HG03060 (cell line): ENCODE measurements around the gene STRBP.
"Not testable (repeated sequence)": the region's sequence is repeated elsewhere in the genome, so short reads cannot be mapped to it uniquely, and the experiment has no call there.

Experiments used
- ATAC-seq: cut with Tn5 transposase; IDR thresholded peaks from one replicate; pipeline ENCODE4 v1.9.1; 2021; ENCODE audit warnings: low read depth, moderate number of reproducible peaks; ENCODE audit not compliant: unreplicated experiment

The STRBP gene

DNA sequence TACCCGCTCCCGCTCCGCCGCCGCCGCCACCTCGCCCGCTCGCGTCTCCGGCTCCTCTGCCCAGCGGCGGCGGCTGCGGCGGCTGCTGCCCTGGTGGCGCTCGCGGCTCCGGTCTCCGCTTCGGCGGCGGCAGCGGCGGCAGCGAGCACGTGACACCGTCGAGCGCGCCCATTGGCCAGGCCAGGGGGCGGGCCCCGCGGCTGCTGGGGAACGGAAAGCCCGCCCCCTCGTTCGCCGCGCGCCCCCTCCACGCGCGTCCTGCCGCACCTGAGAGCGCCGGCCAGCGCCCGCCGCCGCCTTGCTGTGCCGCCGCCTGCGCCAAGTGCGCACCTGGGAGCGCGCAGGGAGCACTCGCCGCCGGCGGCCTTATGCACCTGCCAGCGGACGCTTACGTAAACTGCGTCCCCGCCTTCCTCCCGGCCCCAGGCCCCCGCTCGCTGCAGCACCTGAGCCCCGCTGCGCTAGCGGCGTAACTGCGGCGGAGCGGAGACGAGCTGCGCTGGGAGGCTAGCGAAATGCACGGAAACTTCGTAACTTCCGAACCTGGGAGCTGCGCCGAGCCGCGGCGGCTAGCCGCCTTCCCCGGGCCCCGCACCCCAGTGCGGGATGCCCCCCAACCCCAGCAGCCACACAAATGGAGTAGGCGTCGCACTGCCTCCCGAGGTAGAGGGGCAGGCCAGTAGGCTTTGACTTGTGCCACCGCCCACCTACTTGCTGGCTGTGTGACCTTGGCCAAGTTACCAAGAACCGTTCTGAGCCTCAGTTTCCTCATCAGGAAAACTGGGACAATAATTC is at the start of gene STRBP:
Gene STRBP (minus strand): TSS at position 122 of the 795 bp plus-strand sequence. CDS start 84,452 bp downstream, outside the sequence.
- peak; percentile 79 for ATAC-seq

DNA sequence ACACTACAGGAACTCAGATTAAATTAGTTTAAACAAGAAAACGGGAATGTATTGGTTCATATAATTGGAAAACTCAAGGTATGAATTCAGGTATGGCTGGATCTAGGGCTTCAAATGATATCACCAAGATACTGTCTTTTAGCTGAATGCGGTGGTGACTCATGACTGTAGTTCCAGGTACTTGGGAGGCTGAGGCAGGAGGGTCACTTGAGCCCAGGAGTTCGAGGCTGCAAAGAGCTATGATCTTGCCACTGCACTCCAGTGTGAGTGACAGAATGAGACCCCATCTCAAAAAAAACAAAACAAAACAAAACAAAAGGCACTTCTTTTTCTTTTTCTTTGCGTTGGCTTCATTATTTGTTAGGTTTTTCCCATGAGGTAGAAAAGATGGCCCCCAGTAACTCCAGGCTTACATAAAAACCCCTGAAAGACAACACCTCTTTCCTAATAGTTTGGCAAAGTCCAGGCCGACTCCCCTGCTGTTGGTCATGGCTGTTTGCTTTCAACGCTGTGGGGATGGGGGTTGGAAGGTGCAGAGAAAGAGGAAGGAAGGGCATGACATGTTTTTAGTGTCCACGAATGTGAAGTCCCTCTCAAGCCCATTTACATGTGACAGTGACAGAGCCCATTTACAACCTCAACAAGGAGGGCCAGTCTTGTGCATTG is 47.8 kb upstream of the STRBP start:
- no peak for ATAC-seq

DNA sequence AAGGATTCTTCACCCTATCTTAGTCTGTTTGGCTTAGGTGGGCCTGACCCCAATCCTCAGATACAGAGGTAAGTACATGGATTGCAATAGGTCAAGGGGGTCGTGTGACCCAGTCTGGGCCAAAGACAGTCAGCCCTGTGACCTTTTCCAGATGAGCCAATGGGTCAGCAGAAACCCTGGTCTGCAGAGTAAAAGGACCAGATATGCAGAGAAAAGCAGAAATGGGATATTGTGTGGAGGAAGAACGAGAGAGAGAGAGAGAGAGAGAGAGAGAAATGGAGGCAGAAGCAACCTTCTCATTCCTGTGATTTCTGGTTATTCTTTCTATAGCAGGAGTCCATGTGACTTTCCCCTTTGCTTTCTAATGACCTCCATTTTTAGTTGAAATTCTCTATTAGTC is 47.2 kb upstream of the STRBP start:
- no peak for ATAC-seq

DNA sequence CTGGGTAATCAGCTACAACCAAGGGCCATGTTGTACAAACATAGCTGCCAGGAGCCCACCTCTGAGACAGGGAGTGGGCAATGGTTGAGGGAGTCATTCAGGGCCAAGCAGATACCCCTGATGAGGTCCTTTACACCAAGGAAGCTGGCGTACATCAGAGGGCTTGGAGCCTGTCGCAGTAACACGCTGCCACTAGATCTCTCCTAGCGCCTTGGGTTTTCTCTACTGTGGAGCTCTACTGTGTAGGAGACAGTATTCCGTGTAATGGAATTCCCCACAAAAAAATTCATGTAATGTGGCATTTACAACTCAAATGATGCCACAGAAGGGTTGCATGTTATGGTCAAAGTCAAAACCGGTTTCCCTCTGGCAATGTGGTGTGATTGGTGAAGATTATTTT is 46.2 kb upstream of the STRBP start:
- ATAC-seq = no peak

DNA sequence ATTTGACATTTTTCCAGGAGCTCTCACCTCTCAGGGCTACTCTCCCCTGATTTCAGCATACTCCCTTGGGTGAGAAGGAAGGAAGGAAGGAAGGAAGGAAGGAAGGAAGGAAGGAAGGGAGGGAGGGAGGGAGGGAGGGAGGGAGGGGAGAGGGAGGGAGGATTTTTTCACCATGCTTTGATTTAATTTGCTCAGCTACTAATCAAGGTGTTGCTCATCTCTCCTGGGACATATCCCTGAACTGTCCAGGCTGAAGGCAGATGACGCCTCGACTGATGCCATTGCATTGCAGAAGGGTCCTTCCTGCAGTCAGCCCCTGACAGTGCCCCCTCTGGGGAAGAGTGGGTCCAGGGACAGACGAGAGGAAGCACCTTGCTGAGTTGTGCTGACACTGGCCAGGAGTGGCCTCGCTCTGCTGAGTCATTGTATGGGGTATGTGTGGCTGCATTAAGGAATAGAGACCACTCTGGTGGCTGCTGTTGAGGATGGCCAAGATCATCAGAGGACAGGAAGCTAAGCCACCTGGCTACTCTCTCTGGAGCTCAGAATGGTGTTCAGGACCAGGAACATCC is 44.0 kb upstream of the STRBP start:
- no peak for ATAC-seq

DNA sequence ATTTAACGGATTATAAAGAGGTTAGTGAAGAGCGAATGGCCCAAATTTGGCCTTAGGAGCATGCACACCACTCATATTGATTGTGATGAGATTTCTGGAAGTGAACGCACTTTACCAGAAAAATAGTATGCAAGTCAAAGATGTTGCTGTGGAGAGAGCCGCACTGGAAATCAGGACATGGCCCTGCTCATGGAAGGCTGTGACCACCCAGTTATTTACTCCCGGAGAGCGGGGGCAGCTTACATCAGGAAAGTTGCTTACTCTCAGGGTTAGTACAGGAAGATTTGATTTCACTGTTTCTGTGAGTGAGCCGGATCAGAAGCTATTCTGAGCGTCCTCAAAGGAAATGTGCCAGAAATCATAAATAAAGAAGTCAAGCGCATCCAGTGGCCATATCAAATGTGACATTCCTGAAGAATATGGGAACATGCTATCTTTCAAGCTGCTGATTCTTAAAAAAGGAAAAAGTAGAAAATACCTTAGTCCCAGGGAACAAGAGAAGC is 42.9 kb upstream of the STRBP start:
- ATAC-seq = no peak

DNA sequence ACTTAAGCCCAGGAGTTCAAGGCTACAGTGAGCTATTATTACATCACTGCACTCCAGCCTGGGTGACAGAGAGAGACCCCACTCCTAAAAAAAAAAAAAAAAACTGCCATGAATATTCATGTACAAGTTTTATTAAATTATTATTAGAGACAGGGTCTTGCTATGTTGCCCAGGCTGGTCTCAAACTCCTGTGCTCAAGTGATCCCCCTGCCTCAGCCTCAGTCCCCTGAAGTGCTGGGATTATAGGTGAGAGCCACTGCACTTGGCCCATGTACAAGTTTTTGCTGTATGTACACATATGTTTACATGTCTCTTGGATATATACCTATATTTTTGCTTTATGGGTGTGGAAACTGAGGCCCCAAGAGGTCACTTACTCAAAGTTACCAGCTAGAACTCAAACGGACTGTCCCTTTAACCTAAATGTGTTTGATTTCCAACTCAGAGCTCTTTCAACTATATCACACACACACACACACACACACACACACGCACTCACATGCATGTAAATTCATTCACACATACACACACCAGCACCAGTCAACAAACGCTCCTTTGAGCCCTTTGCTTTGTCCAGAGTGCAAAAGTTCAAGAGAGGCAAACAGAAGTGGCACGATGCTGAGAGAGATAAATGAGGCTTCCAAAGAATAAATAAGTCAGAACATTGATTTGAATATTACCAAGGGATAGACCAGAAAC is 42.3 kb upstream of the STRBP start:
- ATAC-seq = no peak

DNA sequence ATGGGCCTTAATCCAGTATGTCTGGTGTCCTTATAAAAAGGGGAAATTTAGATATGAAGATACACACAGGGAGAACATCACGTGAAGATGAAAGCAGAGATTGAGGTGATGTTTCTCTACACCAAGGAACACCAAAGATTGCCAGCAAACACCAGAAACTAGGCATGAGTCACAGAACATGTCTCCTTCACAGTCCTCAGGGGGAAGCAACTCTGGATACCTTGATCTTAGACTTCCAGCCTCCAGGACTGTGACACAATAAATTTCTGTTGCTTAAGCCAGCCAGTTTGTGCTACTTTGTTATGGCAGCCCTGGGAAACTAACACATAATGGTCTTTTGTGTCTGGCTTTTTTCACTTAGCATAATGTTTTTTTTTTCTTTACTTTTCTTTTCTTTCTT is 41.2 kb upstream of the STRBP start:
- no peak for ATAC-seq

DNA sequence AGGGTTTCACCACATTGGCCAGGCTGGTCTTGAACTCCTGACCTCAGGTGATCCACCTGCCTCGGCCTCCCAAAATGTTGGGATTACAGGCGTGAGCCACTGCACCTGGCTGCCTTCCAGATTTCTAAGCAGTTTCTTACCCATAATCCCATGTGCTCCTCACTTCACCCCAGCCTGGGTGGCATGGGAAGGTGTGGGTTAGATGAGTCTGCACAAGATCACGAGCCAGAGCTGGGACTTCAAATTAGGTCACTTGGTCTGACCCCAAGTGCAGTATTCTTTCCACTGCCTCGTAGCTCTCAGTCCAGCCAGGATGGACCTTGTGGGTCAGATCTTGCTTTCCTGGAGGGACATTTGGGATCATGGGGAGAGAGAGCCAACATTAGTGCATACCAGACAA is 37.5 kb upstream of the STRBP start:
- ATAC-seq = no peak

DNA sequence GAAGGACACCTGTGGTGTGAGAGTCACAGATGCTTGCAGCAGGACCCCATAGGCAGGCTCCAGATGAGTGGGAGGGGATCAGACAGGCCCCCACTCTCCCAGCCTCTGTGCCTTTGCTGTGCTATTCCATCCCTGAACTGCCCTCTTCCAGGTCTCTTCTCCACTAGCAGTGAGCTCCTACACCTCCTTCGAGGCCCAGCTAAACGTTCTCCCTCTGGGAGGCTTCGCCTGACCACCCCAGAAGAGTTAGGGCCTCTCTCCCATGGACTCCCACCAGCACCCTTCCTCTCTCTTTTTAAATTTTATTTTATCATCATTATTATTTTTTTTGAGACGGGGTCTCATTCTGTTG is 35.9 kb upstream of the STRBP start:
- ATAC-seq = no peak

DNA sequence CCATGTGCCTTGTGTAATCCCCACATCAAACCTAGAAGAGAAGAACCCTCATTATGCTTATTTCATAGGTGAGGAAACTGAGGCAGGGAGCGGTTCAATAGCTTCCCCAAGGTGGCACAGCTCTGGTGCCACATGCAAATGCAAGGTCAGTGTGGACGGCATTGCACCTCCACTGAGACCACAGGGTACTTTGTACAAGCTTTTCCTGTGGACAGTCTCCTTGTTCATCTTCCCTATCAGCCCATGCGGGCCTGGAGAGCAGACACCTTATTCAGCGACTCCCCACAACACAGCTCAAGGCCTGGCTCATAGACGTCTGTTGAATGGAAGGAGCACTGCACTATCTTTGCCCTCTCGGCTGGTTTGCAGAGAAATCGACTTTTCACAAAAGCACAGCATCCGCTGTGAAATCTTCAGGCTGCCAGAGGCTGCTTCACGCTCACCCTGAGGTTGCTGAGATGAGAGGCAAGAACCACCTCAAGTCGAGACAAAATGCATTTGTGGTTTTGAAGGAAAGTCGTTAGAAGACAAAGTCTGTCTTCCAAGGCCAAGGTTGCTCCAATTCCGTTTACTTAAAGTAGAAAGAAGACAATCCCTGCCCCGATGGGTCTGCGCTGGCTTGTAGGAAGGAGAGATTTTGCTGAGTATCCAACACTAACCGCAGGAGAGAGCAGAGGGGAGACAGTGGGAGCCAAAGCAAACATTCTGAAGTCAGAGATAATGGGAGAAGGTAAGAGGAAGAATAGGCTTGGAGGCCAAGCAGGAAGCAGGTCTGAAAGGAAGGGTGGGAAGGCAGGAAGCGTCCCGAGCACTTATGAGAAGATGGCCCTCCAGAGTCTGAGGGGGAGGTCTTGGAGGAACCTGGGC is 34.2 kb upstream of the STRBP start:
- no peak for ATAC-seq

DNA sequence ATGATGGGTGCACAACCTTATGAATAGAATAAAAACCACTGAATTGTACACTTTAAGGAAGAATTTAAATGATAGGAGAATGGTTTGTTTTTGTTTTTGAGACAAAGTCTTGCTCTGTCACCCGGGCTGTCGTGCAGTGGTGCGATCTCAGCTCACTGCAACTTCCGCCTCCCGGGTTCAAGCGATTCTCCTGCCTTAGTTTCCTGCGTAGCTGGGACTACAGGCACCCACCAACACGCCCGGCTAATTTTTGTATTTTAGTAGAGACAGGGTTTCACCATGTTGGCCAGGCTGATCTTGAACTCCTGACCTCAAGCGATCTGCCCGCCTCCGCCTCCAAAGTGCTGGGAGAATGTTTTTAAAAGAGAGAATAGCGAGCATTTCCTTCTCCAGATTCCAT is 33.5 kb upstream of the STRBP start:
- not testable (repeated sequence) for ATAC-seq

DNA sequence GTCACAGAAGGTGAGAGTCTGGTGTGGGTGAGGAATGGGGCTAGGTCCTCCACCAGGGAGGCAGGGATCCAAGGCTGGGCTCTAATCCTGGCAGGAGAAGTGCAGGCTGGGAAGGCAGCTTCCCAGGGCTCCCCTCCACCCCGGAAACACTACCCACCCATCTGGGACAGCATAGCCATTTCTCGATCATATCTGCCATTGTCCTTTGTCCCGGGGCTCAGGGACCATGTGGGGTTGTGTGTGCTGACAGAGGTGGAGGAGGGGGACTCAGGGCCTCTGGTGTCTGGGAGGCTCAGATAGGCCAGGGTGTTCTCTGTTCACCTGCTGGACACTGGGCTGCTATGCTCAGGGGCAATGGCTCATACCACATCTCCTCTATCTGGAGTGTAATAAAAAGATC is 32.2 kb upstream of the STRBP start:
- ATAC-seq = no peak

DNA sequence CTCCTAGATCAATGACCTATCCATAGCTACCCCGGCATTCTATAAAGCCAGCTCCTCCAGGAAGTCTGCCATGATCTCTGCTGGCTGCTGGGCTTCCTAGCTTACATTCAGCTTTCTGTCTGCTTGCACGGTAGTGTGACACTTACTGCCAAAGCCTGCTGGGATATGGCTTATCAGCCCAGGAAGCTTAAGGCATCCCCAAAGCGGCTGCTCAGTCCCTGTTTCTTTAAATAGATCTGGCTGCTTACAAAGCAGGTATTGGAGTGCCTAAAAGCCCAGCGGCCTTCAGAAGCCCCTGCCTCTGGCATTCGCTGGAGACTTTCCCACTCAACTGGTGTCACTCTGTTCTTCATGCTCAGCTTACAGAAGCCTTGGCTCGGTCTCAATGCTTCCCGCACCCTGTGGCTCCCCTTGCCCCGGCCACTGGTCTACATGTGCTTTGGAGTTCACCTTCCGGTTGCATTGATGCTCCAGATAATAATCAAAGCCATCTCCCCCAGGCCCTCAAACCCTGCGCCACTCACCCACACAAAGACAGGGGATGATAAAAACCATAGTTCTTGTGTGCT is 31.3 kb upstream of the STRBP start:
- ATAC-seq = no peak

DNA sequence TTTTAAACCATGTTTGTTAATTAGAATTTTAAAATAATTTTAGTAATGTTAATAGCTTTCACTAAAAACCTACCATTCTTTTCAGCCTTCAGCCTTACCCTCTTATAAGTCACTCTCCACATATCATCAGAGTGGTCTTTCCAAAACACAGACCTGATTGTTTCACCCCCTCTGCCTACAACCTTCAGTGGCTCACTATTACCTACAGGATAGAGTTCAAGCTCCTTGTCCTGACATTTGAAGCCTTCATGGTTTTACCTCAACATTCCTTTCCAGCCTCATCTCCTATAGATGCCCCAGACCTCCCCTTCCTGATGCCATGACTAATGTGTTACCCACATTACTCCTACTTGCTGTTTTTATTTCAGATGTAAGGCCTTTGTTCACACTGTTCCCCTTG is 27.8 kb upstream of the STRBP start:
- ATAC-seq = no peak

DNA sequence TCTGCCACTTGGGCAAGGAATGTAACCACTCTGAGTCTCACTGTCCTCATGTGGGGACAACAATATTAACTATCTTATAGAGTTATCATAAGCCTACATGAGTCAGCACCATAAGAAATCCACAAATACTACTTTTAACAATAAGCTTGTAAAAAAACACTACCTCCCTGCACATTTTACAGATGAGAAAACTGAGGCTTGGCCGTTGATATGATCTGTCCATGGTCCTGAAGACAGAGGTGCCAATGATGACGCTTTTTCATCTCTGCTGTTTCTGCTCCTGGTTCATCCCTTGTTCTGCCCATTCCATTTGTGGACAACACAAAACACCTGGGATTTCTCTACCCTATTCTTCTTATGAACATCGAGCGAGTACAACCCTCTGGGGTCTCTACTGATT is 23.4 kb upstream of the STRBP start:
- ATAC-seq = no peak

DNA sequence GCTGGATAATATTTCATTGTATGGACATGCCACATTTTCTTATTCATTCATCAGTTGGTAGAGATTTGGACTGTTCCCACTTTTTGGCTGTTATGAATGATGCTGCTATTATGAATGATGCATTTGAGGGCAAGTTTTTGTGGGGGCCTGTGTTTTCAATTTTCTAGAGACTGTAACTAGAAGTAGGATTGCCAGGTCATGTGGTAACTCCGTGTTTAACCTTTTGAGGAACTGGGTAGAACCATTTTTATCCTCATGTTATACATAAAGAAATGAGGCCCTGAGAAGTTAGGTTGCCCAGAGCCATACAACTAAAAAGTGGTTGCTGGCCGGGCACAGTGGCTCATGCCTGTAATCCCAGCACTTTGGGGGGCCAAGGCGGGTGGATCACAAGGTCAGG is 22.4 kb upstream of the STRBP start:
- ATAC-seq = no peak

DNA sequence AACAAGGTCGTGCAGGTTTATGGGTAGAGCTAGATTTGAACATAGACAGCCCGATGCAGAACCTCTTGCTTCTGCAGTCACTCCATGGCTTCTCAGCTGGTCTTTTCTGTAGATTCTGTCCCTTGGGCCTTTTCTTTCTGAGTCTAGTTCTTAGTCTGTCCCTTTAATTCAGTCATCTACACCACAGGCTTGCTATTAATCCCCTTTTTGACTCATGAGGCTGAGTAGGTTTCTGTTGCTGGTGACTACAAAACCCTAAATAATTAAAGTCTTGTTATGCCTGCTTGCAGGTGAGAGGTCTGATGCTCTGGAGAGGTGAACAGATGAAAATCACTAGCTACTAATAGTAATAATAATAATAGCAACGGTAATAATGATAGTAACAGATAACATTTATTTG is 19.3 kb upstream of the STRBP start:
- no peak for ATAC-seq

DNA sequence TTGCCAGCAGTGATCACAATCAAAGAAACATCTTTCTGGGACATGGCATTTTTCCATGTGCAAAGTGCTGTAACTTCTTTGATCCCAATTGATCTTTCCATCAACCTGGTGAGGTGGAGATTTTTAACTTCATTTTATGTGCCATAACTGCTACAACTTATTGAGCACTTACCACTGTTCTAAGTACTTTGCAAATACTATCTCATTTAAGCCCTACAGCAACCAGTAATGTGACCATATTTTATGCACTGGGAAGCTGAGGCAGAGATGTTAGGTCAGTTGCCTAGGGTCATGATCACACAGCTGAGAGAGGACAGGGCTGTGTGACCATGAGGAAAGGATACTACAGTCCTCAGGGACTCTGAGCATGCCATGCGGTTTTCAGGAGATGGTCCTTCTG is 17.9 kb upstream of the STRBP start:
- ATAC-seq = no peak

DNA sequence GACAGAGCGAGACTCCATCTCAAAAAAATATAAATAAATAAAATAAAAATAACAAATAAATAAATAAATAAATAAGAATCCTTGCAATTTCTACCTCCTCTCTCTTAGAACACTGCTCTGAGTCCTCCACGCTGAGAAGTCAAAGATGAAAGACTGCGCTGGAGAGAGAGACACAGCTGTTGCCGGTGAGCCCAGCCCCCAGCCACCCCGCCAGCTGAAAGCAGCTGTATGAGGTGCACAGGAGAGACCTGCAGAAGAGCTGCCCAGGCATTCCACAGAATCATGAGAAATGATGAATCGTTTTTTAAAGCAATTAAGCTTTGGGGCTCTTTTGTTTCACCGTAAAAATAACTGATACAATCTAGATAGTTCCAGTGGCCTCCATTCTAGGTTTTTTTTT is 16.3 kb upstream of the STRBP start:
- ATAC-seq = no peak
